ENCODE results near the gene SH3BP5L. TPM values are rescaled to one million over a fixed set of nuclear protein-coding genes. Genes with fewer than 3 reads are reported as not detected.

The SH3BP5L gene
- total RNA-seq, 4 donors from 2014 or later, result 21.9 to 38.7 (median 28.4) TPM

- H3K27ac ChIP-seq, result no peak overlapping the region
- ATAC-seq, result peak; percentile 6
- peaks cover 0 to 81% of the 10 kb centered on the region in 2 donors for H3K36me3 ChIP-seq
- no peaks in the 10 kb centered on the region for H3K9me3 ChIP-seq
- WGBS, 2 donors (ENCODE audit: low coverage in 1 of 2), result 97 to 100% methylated on average over 1 to 2 of the region's 2 CpGs
- TF ChIP-seq EP300 (IDR thresholded peaks at IDR 0.05), result no peak
- no peak for TF ChIP-seq POLR2A (IDR thresholded peaks at IDR 0.05)
- TF ChIP-seq, protein P1, sequence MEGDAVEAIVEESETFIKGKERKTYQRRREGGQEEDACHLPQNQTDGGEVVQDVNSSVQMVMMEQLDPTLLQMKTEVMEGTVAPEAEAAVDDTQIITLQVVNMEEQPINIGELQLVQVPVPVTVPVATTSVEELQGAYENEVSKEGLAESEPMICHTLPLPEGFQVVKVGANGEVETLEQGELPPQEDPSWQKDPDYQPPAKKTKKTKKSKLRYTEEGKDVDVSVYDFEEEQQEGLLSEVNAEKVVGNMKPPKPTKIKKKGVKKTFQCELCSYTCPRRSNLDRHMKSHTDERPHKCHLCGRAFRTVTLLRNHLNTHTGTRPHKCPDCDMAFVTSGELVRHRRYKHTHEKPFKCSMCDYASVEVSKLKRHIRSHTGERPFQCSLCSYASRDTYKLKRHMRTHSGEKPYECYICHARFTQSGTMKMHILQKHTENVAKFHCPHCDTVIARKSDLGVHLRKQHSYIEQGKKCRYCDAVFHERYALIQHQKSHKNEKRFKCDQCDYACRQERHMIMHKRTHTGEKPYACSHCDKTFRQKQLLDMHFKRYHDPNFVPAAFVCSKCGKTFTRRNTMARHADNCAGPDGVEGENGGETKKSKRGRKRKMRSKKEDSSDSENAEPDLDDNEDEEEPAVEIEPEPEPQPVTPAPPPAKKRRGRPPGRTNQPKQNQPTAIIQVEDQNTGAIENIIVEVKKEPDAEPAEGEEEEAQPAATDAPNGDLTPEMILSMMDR (IDR thresholded peaks at IDR 0.05), result no peak
- no peak for TF ChIP-seq POLR2AphosphoS5 (IDR thresholded peaks at IDR 0.05)
- no peaks in the 10 kb centered on the region for H3K27me3 ChIP-seq
- H3K4me1 ChIP-seq, result peaks cover 0 to 14% (median 0%) of the 10 kb centered on the region in 3 donors
- no peak overlapping the region for H3K4me3 ChIP-seq
Observed at GRCh38 chr1:248851390-248851789, 25.7 kb upstream of the SH3BP5L start.

- peaks cover 0 to 10% (median 0%) of the 10 kb centered on the region in 3 donors for H3K4me1 ChIP-seq
- WGBS, 2 donors (ENCODE audit: low coverage in 1 of 2), result 80 to 93% methylated on average over 1 to 3 of the region's 10 CpGs
- no peak overlapping the region for H3K27ac ChIP-seq
- H3K4me3 ChIP-seq, result no peak overlapping the region
- no peaks in the 10 kb centered on the region for H3K9me3 ChIP-seq
- no peak for TF ChIP-seq POLR2AphosphoS5 (IDR thresholded peaks at IDR 0.05)
- TF ChIP-seq EP300 (IDR thresholded peaks at IDR 0.05), result no peak
- TF ChIP-seq, protein P1 (IDR thresholded peaks at IDR 0.05), result no peak
- TF ChIP-seq POLR2A (IDR thresholded peaks at IDR 0.05), result no peak
- H3K27me3 ChIP-seq, result no peaks in the 10 kb centered on the region
- ATAC-seq, result no peak
- peaks cover 0 to 87% of the 10 kb centered on the region in 2 donors for H3K36me3 ChIP-seq
Observed at GRCh38 chr1:248850536-248851251, 25.0 kb upstream of the SH3BP5L start.

GRCh38 chr1:248850124-248850523 is 24.4 kb upstream of the SH3BP5L start:
- Histone ChIP-seq H3K36me3 (peaks cover 0 to 87% of the 10 kb centered on the region in 2 donors), H3K4me1 (peaks cover 0 to 10% (median 0%) of the 10 kb centered on the region in 3 donors), H3K27me3 (no peaks in the 10 kb centered on the region), H3K4me3 (no peak overlapping the region), H3K27ac (no peak overlapping the region), H3K9me3 (no peaks in the 10 kb centered on the region)
- TF ChIP-seq, protein P1 (IDR thresholded peaks at IDR 0.05), result no peak
- TF ChIP-seq POLR2AphosphoS5 (IDR thresholded peaks at IDR 0.05), result no peak
- no peak for TF ChIP-seq EP300 (IDR thresholded peaks at IDR 0.05)
- no peak for TF ChIP-seq POLR2A (IDR thresholded peaks at IDR 0.05)
- ATAC-seq, result no peak
- WGBS, 2 donors (ENCODE audit: low coverage in 1 of 2), result no CpG with 5 or more reads among the region's 9 CpGs

DNA sequence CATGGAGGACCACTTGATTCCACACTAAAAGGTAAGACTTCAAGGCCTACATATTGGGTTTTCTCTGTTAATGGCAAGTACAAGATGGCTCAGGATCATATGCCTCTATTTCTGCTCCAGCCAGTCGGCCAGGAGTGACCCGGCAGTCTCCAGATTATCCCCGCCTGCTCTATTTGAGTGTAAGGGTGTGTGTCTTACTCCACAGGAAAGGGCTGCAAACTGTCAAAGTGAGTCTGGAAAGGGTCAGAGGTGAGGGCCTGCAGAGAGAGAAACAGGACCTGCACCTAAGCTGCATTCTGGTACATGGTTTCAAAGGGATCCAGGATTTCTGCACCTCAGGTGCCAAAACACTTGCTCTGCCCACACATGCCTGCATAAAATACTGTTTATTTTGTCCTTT is 23.9 kb upstream of the SH3BP5L start:
- no peaks in the 10 kb centered on the region for H3K9me3 ChIP-seq
- H3K27me3 ChIP-seq, result no peaks in the 10 kb centered on the region
- H3K4me3 ChIP-seq, result no peak overlapping the region
- no peak overlapping the region for H3K27ac ChIP-seq
- H3K36me3 ChIP-seq, result peaks cover 0 to 89% of the 10 kb centered on the region in 2 donors
- H3K4me1 ChIP-seq, result peaks cover 0 to 10% (median 0%) of the 10 kb centered on the region in 3 donors
- 70 to 100% methylated on average over 1 to 2 of the region's 3 CpGs for WGBS, 2 donors (ENCODE audit: low coverage in 1 of 2)
- ATAC-seq, result no peak
- TF ChIP-seq, protein P1 (IDR thresholded peaks at IDR 0.05), result no peak
- TF ChIP-seq POLR2A (IDR thresholded peaks at IDR 0.05) (no peak), EP300 (IDR thresholded peaks at IDR 0.05) (no peak), POLR2AphosphoS5 (IDR thresholded peaks at IDR 0.05) (no peak)

DNA sequence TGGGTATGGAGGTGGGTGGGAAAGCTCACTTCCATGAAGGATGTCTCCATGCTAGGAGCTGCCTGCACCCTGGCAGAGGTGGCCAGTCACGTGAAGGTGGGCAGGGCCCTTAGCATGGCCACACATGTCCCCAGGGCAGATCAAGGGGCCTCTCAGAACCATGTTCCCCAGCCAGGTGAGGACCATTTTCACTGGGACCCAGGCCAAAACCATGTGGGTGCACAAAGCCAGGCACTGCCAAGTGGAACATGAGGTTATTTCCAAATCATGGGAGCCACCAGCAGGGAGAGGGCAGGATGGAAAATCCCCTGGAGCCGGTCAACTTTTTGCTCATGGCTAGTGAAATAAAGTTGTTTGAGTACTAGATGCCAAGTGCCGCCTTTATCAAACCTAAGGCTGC is 23.4 kb upstream of the SH3BP5L start:
- 82 to 94% methylated on average over 2 of the region's 3 CpGs for WGBS, 2 donors (ENCODE audit: low coverage in 1 of 2)
- no peaks in the 10 kb centered on the region for H3K9me3 ChIP-seq
- H3K27ac ChIP-seq, result no peak overlapping the region
- no peak overlapping the region for H3K4me3 ChIP-seq
- TF ChIP-seq EP300 (IDR thresholded peaks at IDR 0.05), result no peak
- TF ChIP-seq, protein P1 (IDR thresholded peaks at IDR 0.05), result no peak
- no peak for TF ChIP-seq POLR2A (IDR thresholded peaks at IDR 0.05)
- ATAC-seq, result no peak
- no peaks in the 10 kb centered on the region for H3K27me3 ChIP-seq
- H3K36me3 ChIP-seq, result peaks cover 0 to 88% of the 10 kb centered on the region in 2 donors
- H3K4me1 ChIP-seq, result peaks cover 0 to 10% (median 0%) of the 10 kb centered on the region in 3 donors

Measured in gastroesophageal sphincter (tissue), 4 donors.